PFSK-1 (cell line): Measurements from ENCODE around the gene STK33.

Source experiments
- FOXP2 ChIP-seq: optimal IDR thresholded peaks from 2 replicates; pipeline ENCODE3; 2011; ENCODE audit warnings: borderline replicate concordance, control low read depth, inconsistent platforms; ENCODE audit not compliant: insufficient read depth; ENCODE audit errors: extremely low read length, extremely low read depth
- POLR2AphosphoS5 ChIP-seq: IDR thresholded peaks from 2 replicates; pipeline ENCODE4 v1.6.1; 2012; ENCODE audit warnings: low read depth, mild to moderate bottlenecking, control low read depth, low read length, moderate library complexity
- REST ChIP-seq, 2 experiments: IDR thresholded peaks; 2 replicates each; pipeline versions ENCODE4 v1.6.1 to v1.8.0; 2011 to 2012; ENCODE audit warnings: low read depth in 2 of 2, low read length in 2 of 2, control low read depth in 1 of 2, inconsistent platforms in 1 of 2, mild to moderate bottlenecking in 1 of 2, moderate library complexity in 1 of 2; ENCODE audit not compliant: insufficient read depth in 1 of 2
- SIN3A ChIP-seq: IDR thresholded peaks from 2 replicates; pipeline ENCODE4 v1.6.1; 2012; ENCODE audit warnings: mild to moderate bottlenecking, low read length, moderate library complexity, borderline replicate concordance; ENCODE audit not compliant: insufficient read depth
- TAF1 ChIP-seq: IDR thresholded peaks from 2 replicates; pipeline ENCODE4 v1.6.1; 2012; ENCODE audit warnings: low read length, control low read depth, borderline replicate concordance; ENCODE audit not compliant: insufficient read depth

Gene STK33

DNA sequence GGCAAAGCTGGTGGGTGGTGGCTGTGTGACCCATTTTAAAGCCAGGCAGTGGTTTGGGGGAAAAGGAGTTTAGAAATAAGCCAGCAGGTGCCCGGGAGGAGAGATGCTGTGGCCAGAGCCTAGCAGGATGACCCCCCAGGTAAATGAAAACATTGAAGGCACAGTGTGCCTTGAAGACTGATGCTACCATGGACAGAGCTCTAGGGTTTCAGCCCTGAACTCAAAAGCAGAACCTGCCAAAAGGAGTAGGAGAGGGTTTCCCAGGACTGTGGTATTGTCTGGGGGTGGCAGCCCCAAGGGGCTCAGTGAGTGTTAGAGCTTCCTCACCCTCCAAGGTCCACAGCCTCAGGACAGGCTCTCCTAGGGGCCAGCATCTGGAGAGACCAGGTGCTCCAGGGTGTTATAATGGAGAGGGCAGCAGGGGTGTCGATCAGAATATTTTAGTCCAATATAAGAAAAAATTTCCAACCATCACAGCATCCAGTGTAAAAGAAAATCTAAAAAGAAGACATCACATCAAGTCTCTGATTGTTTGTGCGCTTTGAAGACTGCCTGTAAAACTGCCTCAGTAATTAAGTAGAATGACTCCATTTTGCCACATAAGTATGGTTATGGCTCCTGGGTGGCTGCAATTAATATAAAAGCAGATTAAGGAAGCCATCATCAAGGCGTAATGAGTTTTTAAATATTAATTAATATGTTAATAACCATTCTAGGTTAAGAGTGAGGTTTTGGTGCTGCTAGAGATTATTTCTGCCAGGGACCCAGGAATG, 241.7 kb downstream of the STK33 start:
- TF ChIP-seq TAF1, result no peak
- peak; percentile 67 to 91; a peak in 3 of 4 replicates for TF ChIP-seq REST (IDR thresholded peaks at IDR 0.05; ENCODE audit: insufficient read depth in 1 of 2, low read depth in 2 of 2, low read length in 2 of 2)

GRCh38 chr11:8351223-8351622, 242.8 kb downstream of the STK33 start:
- TF ChIP-seq REST (IDR thresholded peaks at IDR 0.05; ENCODE audit: insufficient read depth in 1 of 2, low read depth in 2 of 2, low read length in 2 of 2) (no peak), SIN3A (no peak), POLR2AphosphoS5 (no peak), TAF1 (no peak), FOXP2 (no peak)

GRCh38 chr11:8347978-8348377, 246.1 kb downstream of the STK33 start:
- TF ChIP-seq TAF1 (no peak), SIN3A (no peak), FOXP2 (no peak), REST (IDR thresholded peaks at IDR 0.05; ENCODE audit: insufficient read depth in 1 of 2, low read depth in 2 of 2, low read length in 2 of 2) (no peak), POLR2AphosphoS5 (no peak)

GRCh38 chr11:8346157-8346755, 247.8 kb downstream of the STK33 start:
- TF ChIP-seq TAF1 (no peak), REST (IDR thresholded peaks at IDR 0.05; ENCODE audit: insufficient read depth in 1 of 2, low read depth in 2 of 2, low read length in 2 of 2) (no peak), POLR2AphosphoS5 (no peak), SIN3A (no peak), FOXP2 (no peak)
